GM18870 (cell line): Measurements from ENCODE around the gene CORO2A.

ENCODE experiments used
- ATAC-seq: cut with Tn5 transposase; IDR thresholded peaks from one replicate; pipeline ENCODE4 v1.9.1; 2021; ENCODE audit warnings: moderate library complexity; ENCODE audit not compliant: unreplicated experiment

Gene CORO2A

GRCh38 chr9:98172604-98173003 is 19.8 kb downstream of the CORO2A start:
- no peak for ATAC-seq

- ATAC-seq: no peak
Observed at GRCh38 chr9:98171176-98171925, 21.1 kb downstream of the CORO2A start.

GRCh38 chr9:98168941-98169488 is 23.4 kb downstream of the CORO2A start:
- peak; percentile 95 for ATAC-seq

GRCh38 chr9:98168153-98168780 is 24.2 kb downstream of the CORO2A start:
- ATAC-seq: no peak

GRCh38 chr9:98164912-98165311 is 27.5 kb downstream of the CORO2A start:
- no peak for ATAC-seq

- ATAC-seq: no peak
Observed at GRCh38 chr9:98162613-98163012, 29.8 kb downstream of the CORO2A start.

GRCh38 chr9:98161851-98162250 is 30.6 kb downstream of the CORO2A start:
- ATAC-seq: no peak

- no peak for ATAC-seq
Observed at GRCh38 chr9:98159790-98160189, 32.6 kb downstream of the CORO2A start.

- ATAC-seq: no peak
Observed at GRCh38 chr9:98159301-98159700, 33.1 kb downstream of the CORO2A start.

- no peak for ATAC-seq
Observed at GRCh38 chr9:98158071-98158831, 34.2 kb downstream of the CORO2A start.

GRCh38 chr9:98157372-98157771 is 35.1 kb downstream of the CORO2A start:
- ATAC-seq: no peak

GRCh38 chr9:98154678-98155077 is 37.8 kb downstream of the CORO2A start:
- ATAC-seq: no peak

GRCh38 chr9:98152526-98152925 is 39.9 kb downstream of the CORO2A start:
- ATAC-seq: no peak

GRCh38 chr9:98150721-98151120 is 41.7 kb downstream of the CORO2A start:
- ATAC-seq: no peak

- ATAC-seq: no peak
Observed at GRCh38 chr9:98150164-98150563, 42.3 kb downstream of the CORO2A start.

- ATAC-seq: no peak
Observed at GRCh38 chr9:98149422-98149821, 43.0 kb downstream of the CORO2A start.

GRCh38 chr9:98148486-98148885 is 44.0 kb downstream of the CORO2A start:
- no peak for ATAC-seq

GRCh38 chr9:98147582-98147981 is 44.9 kb downstream of the CORO2A start:
- ATAC-seq: no peak

GRCh38 chr9:98146101-98146991 is 46.1 kb downstream of the CORO2A start:
- no peak for ATAC-seq

GRCh38 chr9:98144631-98145030 is 47.8 kb downstream of the CORO2A start:
- ATAC-seq: no peak

GRCh38 chr9:98144076-98144475 is 48.4 kb downstream of the CORO2A start:
- ATAC-seq: no peak
